ENCODE results near the gene CACNB2.

- TF ChIP-seq CTCF (conservative IDR thresholded peaks at IDR 0.05; ENCODE audit: low read depth, low read length) (no peak), EZH2 (IDR thresholded peaks at IDR 0.05; ENCODE audit: borderline replicate concordance, low read depth, low read length, poor library complexity, severe bottlenecking) (no peak)
These were observed 3.1 kb upstream of the CACNB2 start for GRCh38 chr10:18137111-18137510.
